OCI-LY7 (cell line): Measurements from ENCODE around the gene RAPGEF3.

Source experiments
- EZH2phosphoT487 ChIP-seq: fragments of 200-600 bp; sonication (generic); IDR thresholded peaks from 2 replicates; pipeline ENCODE4 v1.6.1; 2018; ENCODE audit warnings: low read depth, borderline replicate concordance, mild to moderate bottlenecking, mixed run types, antibody characterized with exemption, low read length, moderate library complexity, mixed read lengths
- TF ChIP-seq, protein P1 (sequence below): fragments of 200-600 bp; sonication (generic); conservative IDR thresholded peaks from 2 replicates; pipeline ENCODE4 v1.5.1; 2014; ENCODE audit warnings: mild to moderate bottlenecking, antibody characterized with exemption, low read length, moderate library complexity, mixed read lengths

- TF ChIP-seq, protein P1, sequence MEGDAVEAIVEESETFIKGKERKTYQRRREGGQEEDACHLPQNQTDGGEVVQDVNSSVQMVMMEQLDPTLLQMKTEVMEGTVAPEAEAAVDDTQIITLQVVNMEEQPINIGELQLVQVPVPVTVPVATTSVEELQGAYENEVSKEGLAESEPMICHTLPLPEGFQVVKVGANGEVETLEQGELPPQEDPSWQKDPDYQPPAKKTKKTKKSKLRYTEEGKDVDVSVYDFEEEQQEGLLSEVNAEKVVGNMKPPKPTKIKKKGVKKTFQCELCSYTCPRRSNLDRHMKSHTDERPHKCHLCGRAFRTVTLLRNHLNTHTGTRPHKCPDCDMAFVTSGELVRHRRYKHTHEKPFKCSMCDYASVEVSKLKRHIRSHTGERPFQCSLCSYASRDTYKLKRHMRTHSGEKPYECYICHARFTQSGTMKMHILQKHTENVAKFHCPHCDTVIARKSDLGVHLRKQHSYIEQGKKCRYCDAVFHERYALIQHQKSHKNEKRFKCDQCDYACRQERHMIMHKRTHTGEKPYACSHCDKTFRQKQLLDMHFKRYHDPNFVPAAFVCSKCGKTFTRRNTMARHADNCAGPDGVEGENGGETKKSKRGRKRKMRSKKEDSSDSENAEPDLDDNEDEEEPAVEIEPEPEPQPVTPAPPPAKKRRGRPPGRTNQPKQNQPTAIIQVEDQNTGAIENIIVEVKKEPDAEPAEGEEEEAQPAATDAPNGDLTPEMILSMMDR = no peak
- TF ChIP-seq EZH2phosphoT487 = no peak
These were observed 11.5 kb upstream of the RAPGEF3 start for GRCh38 chr12:47770086-47770726.
